Neural progenitor cell (in vitro differentiated cells): ENCODE data around the gene KCNQ1. TPM values are rescaled to one million over a fixed set of nuclear protein-coding genes. Genes with fewer than 3 reads are reported as not detected.

Experiments used
- DNase-seq: peaks from one replicate; pipeline ENCODE4 v3.0.0-alpha.2; 2016; ENCODE audit warnings: low spot score
- H2AFZ ChIP-seq: fragments of 200-600 bp; sonication (generic); replicated peaks from 2 replicates; pipeline ENCODE4 v1.6.1; 2016; ENCODE audit warnings: antibody characterized with exemption
- H3F3A ChIP-seq: fragments of 200-600 bp; sonication (generic); 2 replicates; pipeline ENCODE4 v1.6.1; 2016; ENCODE audit warnings: antibody characterized with exemption, low read depth
- H3K27ac ChIP-seq: fragments of 200-600 bp; sonication (generic); 2 replicates; pipeline ENCODE4 v1.5.1; 2016; ENCODE audit warnings: mild to moderate bottlenecking
- H3K27me3 ChIP-seq: fragments of 200-600 bp; sonication (generic); 2 replicates; pipeline ENCODE4 v1.6.1; 2016; ENCODE audit warnings: mild to moderate bottlenecking, moderate library complexity
- H3K36me3 ChIP-seq: fragments of 200-600 bp; sonication (generic); 2 replicates; pipeline ENCODE4 v1.5.1; 2016
- H3K4me1 ChIP-seq: fragments of 200-600 bp; sonication (generic); 2 replicates; pipeline ENCODE4 v1.6.1; 2016; ENCODE audit warnings: mixed run types
- H3K4me2 ChIP-seq: fragments of 200-600 bp; sonication (generic); 2 replicates; pipeline ENCODE4 v1.6.1; 2016
- H3K4me3 ChIP-seq: fragments of 200-600 bp; sonication (generic); 2 replicates; pipeline ENCODE4 v1.5.1; 2016
- H3K79me2 ChIP-seq: fragments of 200-600 bp; sonication (generic); 2 replicates; pipeline ENCODE4 v1.6.1; 2016; ENCODE audit warnings: low read depth
- H3K9ac ChIP-seq: fragments of 200-600 bp; sonication (generic); 2 replicates; pipeline ENCODE4 v1.6.1; 2016
- H3K9me3 ChIP-seq: fragments of 200-600 bp; sonication (generic); 2 replicates; pipeline ENCODE4 v1.5.1; 2016; ENCODE audit warnings: low read depth
- H4K20me1 ChIP-seq: fragments of 200-600 bp; sonication (generic); 2 replicates; pipeline ENCODE4 v1.6.1; 2016; ENCODE audit warnings: low read depth
- H3K27ac Mint-ChIP-seq: 3 replicates; pipeline ENCODE4 v1.8.0; 2021; ENCODE audit warnings: mixed read lengths
- H3K27me3 Mint-ChIP-seq: 2 replicates; pipeline ENCODE4 v1.8.0; 2022; ENCODE audit warnings: low read depth, mild to moderate bottlenecking, inconsistent platforms, moderate library complexity, mixed read lengths; ENCODE audit not compliant: insufficient read depth
- H3K36me3 Mint-ChIP-seq: 3 replicates; pipeline ENCODE4 v1.8.0; 2021; ENCODE audit warnings: mixed read lengths
- H3K4me1 Mint-ChIP-seq: 3 replicates; pipeline ENCODE4 v1.8.0; 2021; ENCODE audit warnings: mixed read lengths
- H3K4me3 Mint-ChIP-seq: 3 replicates; pipeline ENCODE4 v1.8.0; 2021; ENCODE audit warnings: mild to moderate bottlenecking, moderate library complexity, mixed read lengths
- H3K9me3 Mint-ChIP-seq: 3 replicates; pipeline ENCODE4 v1.8.0; 2020; ENCODE audit warnings: mixed read lengths
- EZH2 ChIP-seq: fragments of 200-600 bp; sonication (generic); IDR thresholded peaks from 2 replicates; pipeline ENCODE4 v1.6.1; 2017; ENCODE audit warnings: antibody characterized with exemption, mild to moderate bottlenecking, moderate library complexity
- EZH2phosphoT487 ChIP-seq: fragments of 200-600 bp; sonication (generic); IDR thresholded peaks from 2 replicates; pipeline ENCODE4 v1.6.1; 2017; ENCODE audit warnings: antibody characterized with exemption
- total RNA-seq: library from RNA; depleted of rRNA; stranded (reverse); fragments of >200 nt; gene quantifications from 2 replicates; pipeline ENCODE4 v1.2.3, GENCODE V29; 2015; ENCODE audit warnings: low replicate concordance
- TF ChIP-seq, protein P1 (sequence below): fragments of 200-600 bp; sonication (generic); IDR thresholded peaks from 2 replicates; pipeline ENCODE4 v1.5.1; 2017; ENCODE audit warnings: antibody characterized with exemption, mild to moderate bottlenecking

KCNQ1 gene
- total RNA-seq, 1 donor from 2014 or later: 0.11 TPM

DNA sequence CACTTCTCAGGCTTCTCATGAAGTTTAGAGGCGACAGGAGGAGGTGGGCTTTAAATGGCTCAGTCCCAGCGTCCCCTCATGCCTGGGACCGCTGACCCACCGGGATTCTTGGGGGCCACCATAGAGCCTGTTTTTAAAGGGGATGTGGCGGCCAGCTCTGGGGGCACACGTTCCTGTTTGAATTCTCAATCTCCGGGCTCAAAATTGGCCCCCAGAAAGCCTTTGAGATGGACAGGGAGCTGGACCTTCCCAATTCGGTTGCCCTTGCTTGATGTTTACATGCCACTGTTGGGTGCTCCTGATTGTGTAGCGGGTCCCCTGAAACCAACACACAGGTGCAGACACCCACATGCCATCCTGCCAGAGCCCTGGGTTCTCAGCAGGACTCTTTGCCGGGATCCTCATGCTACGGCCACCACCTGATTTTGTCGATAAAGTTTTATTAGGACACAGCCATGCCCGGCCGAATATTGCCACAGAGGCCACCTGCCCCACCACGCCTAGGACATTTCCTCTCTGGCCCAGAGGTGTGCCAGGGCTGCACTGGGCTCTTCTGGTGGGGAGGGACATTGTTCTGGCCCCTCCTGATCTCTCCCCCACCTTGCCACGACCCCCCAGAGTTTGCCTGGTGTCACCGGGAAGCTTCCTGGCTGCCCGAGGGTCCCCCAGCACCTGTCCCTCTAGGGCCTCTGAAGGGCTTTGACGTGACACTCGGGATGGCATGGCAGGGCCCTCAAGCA lies 71.6 kb downstream of the KCNQ1 start:
- Mint-ChIP-seq H3K27ac (no peak overlapping the region), H3K4me1 (peaks cover 7% of the 10 kb centered on the region), H3K36me3 (no peaks in the 10 kb centered on the region), H3K4me3 (no peak overlapping the region), H3K9me3 (no peaks in the 10 kb centered on the region), H3K27me3 (peaks cover 5% of the 10 kb centered on the region)
- no peaks in the 10 kb centered on the region for H3K79me2 ChIP-seq
- H2AFZ ChIP-seq: no peak overlapping the region
- H3K4me2 ChIP-seq: no peak overlapping the region
- TF ChIP-seq, protein P1, sequence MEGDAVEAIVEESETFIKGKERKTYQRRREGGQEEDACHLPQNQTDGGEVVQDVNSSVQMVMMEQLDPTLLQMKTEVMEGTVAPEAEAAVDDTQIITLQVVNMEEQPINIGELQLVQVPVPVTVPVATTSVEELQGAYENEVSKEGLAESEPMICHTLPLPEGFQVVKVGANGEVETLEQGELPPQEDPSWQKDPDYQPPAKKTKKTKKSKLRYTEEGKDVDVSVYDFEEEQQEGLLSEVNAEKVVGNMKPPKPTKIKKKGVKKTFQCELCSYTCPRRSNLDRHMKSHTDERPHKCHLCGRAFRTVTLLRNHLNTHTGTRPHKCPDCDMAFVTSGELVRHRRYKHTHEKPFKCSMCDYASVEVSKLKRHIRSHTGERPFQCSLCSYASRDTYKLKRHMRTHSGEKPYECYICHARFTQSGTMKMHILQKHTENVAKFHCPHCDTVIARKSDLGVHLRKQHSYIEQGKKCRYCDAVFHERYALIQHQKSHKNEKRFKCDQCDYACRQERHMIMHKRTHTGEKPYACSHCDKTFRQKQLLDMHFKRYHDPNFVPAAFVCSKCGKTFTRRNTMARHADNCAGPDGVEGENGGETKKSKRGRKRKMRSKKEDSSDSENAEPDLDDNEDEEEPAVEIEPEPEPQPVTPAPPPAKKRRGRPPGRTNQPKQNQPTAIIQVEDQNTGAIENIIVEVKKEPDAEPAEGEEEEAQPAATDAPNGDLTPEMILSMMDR: no peak
- no peak for TF ChIP-seq EZH2
- TF ChIP-seq EZH2phosphoT487: no peak
- DNase-seq: peak; percentile 1
- no peaks in the 10 kb centered on the region for H4K20me1 ChIP-seq
- no peaks in the 10 kb centered on the region for H3K9me3 ChIP-seq
- H3F3A ChIP-seq: no peaks in the 10 kb centered on the region
- no peaks in the 10 kb centered on the region for H3K36me3 ChIP-seq
- H3K27ac ChIP-seq: no peak overlapping the region
- peaks cover 44% of the 10 kb centered on the region for H3K27me3 ChIP-seq
- no peak overlapping the region for H3K9ac ChIP-seq
- no peaks in the 10 kb centered on the region for H3K4me1 ChIP-seq
- H3K4me3 ChIP-seq: no peak overlapping the region

DNA sequence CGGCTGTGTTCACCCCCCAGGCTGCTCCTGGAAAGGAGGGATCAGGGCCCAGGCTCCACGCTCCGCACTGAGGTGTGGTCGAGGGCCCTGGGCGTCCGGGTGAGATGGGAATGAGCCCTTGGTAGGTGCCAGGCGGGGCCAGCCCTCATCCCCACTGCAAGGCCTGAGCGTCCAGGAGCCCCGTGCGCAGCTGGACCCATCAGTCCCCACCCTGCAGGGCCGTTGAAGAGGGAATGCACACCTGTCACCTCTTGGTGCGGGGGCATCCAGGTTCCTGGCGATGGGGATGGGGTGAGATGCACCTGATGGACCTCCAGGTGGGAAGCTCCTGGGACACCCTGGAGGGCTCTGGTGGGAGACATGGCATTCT lies 72.2 kb downstream of the KCNQ1 start:
- TF ChIP-seq, protein P1: no peak
- TF ChIP-seq EZH2 (no peak), EZH2phosphoT487 (no peak)
- Histone ChIP-seq H3K27ac (no peak overlapping the region), H3K4me2 (no peak overlapping the region), H3F3A (no peaks in the 10 kb centered on the region), H4K20me1 (no peaks in the 10 kb centered on the region), H3K9me3 (no peaks in the 10 kb centered on the region), H3K4me1 (no peaks in the 10 kb centered on the region), H3K36me3 (no peaks in the 10 kb centered on the region), H3K4me3 (no peak overlapping the region), H3K27me3 (peaks cover 44% of the 10 kb centered on the region), H3K9ac (no peak overlapping the region), H3K79me2 (no peaks in the 10 kb centered on the region), H2AFZ (no peak overlapping the region)
- Mint-ChIP-seq H3K27ac (no peak overlapping the region), H3K9me3 (no peaks in the 10 kb centered on the region), H3K27me3 (peaks cover 5% of the 10 kb centered on the region), H3K4me3 (no peak overlapping the region), H3K4me1 (peaks cover 7% of the 10 kb centered on the region), H3K36me3 (no peaks in the 10 kb centered on the region)
- DNase-seq: no peak

DNA sequence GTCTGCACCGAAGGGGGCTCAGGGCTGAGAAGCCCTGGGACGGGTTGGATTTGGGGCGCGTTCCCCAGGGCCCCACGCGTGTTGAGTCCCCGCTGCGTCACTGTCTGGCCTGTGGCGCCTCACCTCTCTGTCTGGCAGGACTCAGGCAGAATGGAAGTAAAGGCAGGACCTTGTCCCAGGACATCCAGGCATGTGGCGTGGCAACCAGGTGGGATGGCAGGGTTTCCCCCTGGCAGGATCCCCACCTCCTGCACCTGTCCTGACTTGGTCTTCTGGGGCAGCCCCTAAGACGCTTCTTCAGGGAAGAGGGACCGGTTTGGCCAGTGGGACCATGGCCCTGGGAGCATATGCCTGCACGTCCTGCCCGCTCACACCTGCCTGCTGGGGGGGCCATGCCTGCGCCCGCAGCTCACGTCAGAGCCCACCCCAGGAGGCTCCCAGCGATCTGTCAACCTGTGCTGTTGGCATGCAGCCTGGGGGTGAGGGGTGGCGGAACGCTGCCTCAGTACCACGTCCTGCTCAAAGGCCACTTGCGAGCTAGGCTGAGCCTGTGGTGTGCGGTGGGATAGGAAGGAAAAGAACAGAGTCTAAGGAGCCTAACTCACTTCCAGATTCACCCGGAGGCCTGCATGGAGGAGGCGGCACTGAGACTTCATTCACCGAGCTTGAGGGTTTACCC lies 72.7 kb downstream of the KCNQ1 start:
- Histone ChIP-seq H3K4me1 (no peaks in the 10 kb centered on the region), H3K4me3 (no peak overlapping the region), H3F3A (no peaks in the 10 kb centered on the region), H3K4me2 (no peak overlapping the region), H3K9ac (no peak overlapping the region), H4K20me1 (no peaks in the 10 kb centered on the region), H3K9me3 (no peaks in the 10 kb centered on the region), H2AFZ (no peak overlapping the region), H3K27ac (no peak overlapping the region), H3K27me3 (peaks cover 42% of the 10 kb centered on the region), H3K79me2 (no peaks in the 10 kb centered on the region), H3K36me3 (no peaks in the 10 kb centered on the region)
- Mint-ChIP-seq H3K4me1 (peaks cover 7% of the 10 kb centered on the region), H3K4me3 (no peak overlapping the region), H3K36me3 (no peaks in the 10 kb centered on the region), H3K27me3 (peaks cover 5% of the 10 kb centered on the region), H3K27ac (no peak overlapping the region), H3K9me3 (no peaks in the 10 kb centered on the region)
- DNase-seq: peak; percentile 0
- TF ChIP-seq EZH2 (no peak), EZH2phosphoT487 (no peak)
- TF ChIP-seq, protein P1: no peak
